ENCODE results near the gene DHRS12. TPM values are rescaled to one million over a fixed set of nuclear protein-coding genes. Genes with fewer than 3 reads are reported as not detected.

DHRS12 gene
- polyA plus RNA-seq (2012; ENCODE audit: low read depth, missing spikeins) = 9.3 TPM

- TF ChIP-seq POU2F2 (IDR thresholded peaks at IDR 0.05; ENCODE audit: low read depth, low read length) = peak; percentile 13; the same call in 1 of the 2 replicates
- TF ChIP-seq POLR2A (IDR thresholded peaks at IDR 0.05; ENCODE audit: low read depth, low read length) = peak; percentile 59
- no peak; the same call in none of the 2 replicates for TF ChIP-seq POLR2AphosphoS5 (IDR thresholded peaks at IDR 0.05; ENCODE audit: low read depth, low read length)
- peak; percentile 24 for TF ChIP-seq TAF1 (IDR thresholded peaks at IDR 0.05; ENCODE audit: low read depth, low read length)
- TF ChIP-seq SPI1 (IDR thresholded peaks at IDR 0.05; ENCODE audit: low read depth, low read length) = 0 out of 2 replicates have a peak, but pooled peaks have one; percentile 15
- TF ChIP-seq PAX5 (IDR thresholded peaks at IDR 0.05; ENCODE audit: insufficient read depth, low read length, severe bottlenecking) = no peak
- FAIRE-seq (peak; percentile 89), DNase-seq (ENCODE audit: insufficient read length, low spot score) (peak; percentile 86)
Observed at GRCh38 chr13:51803422-51804294, at the start of gene DHRS12. DHRS12 (minus strand) TSS chr13:51804163; CDS start chr13:51799659, 4,504 bp downstream.

- FAIRE-seq (peak; percentile 79), DNase-seq (ENCODE audit: insufficient read length, low spot score) (peak; percentile 39)
- TF ChIP-seq SPI1 (IDR thresholded peaks at IDR 0.05; ENCODE audit: low read depth, low read length) (no peak), POLR2A (IDR thresholded peaks at IDR 0.05; ENCODE audit: low read depth, low read length) (no peak), PAX5 (IDR thresholded peaks at IDR 0.05; ENCODE audit: insufficient read depth, low read length, severe bottlenecking) (no peak), TAF1 (IDR thresholded peaks at IDR 0.05; ENCODE audit: low read depth, low read length) (no peak), POLR2AphosphoS5 (IDR thresholded peaks at IDR 0.05; ENCODE audit: low read depth, low read length) (no peak), POU2F2 (IDR thresholded peaks at IDR 0.05; ENCODE audit: low read depth, low read length) (no peak)
Observed at GRCh38 chr13:51849145-51850101, 45.5 kb upstream of the DHRS12 start.

GRCh38 chr13:51848674-51849073 is 44.7 kb upstream of the DHRS12 start:
- DNase-seq (ENCODE audit: insufficient read length, low spot score) = no peak
- TF ChIP-seq POLR2A (IDR thresholded peaks at IDR 0.05; ENCODE audit: low read depth, low read length) (no peak), POU2F2 (IDR thresholded peaks at IDR 0.05; ENCODE audit: low read depth, low read length) (no peak), POLR2AphosphoS5 (IDR thresholded peaks at IDR 0.05; ENCODE audit: low read depth, low read length) (no peak), PAX5 (IDR thresholded peaks at IDR 0.05; ENCODE audit: insufficient read depth, low read length, severe bottlenecking) (no peak), SPI1 (IDR thresholded peaks at IDR 0.05; ENCODE audit: low read depth, low read length) (no peak), TAF1 (IDR thresholded peaks at IDR 0.05; ENCODE audit: low read depth, low read length) (no peak)
- FAIRE-seq = no peak

- TF ChIP-seq POLR2A (IDR thresholded peaks at IDR 0.05; ENCODE audit: low read depth, low read length) = no peak
- TF ChIP-seq SPI1 (IDR thresholded peaks at IDR 0.05; ENCODE audit: low read depth, low read length) = no peak
- TF ChIP-seq TAF1 (IDR thresholded peaks at IDR 0.05; ENCODE audit: low read depth, low read length) = no peak
- no peak for TF ChIP-seq PAX5 (IDR thresholded peaks at IDR 0.05; ENCODE audit: insufficient read depth, low read length, severe bottlenecking)
- TF ChIP-seq POLR2AphosphoS5 (IDR thresholded peaks at IDR 0.05; ENCODE audit: low read depth, low read length) = no peak
- TF ChIP-seq POU2F2 (IDR thresholded peaks at IDR 0.05; ENCODE audit: low read depth, low read length) = no peak
- FAIRE-seq = no peak
- no peak for DNase-seq (ENCODE audit: insufficient read length, low spot score)
Observed at GRCh38 chr13:51846756-51847155, 42.8 kb upstream of the DHRS12 start.

GRCh38 chr13:51845574-51846318 is 41.8 kb upstream of the DHRS12 start:
- DNase-seq (ENCODE audit: insufficient read length, low spot score) (no peak), FAIRE-seq (no peak)
- TF ChIP-seq POU2F2 (IDR thresholded peaks at IDR 0.05; ENCODE audit: low read depth, low read length) (no peak), POLR2AphosphoS5 (IDR thresholded peaks at IDR 0.05; ENCODE audit: low read depth, low read length) (no peak), POLR2A (IDR thresholded peaks at IDR 0.05; ENCODE audit: low read depth, low read length) (no peak), SPI1 (IDR thresholded peaks at IDR 0.05; ENCODE audit: low read depth, low read length) (no peak), TAF1 (IDR thresholded peaks at IDR 0.05; ENCODE audit: low read depth, low read length) (no peak), PAX5 (IDR thresholded peaks at IDR 0.05; ENCODE audit: insufficient read depth, low read length, severe bottlenecking) (no peak)

GRCh38 chr13:51844862-51845573 is 41.1 kb upstream of the DHRS12 start, which contains the start of gene TMEM272:
TMEM272 (minus strand) TSS chr13:51845177; CDS start chr13:51838530, 6,647 bp downstream.
- DNase-seq (ENCODE audit: insufficient read length, low spot score) (peak; percentile 41), FAIRE-seq (peak; percentile 57)
- TF ChIP-seq PAX5 (IDR thresholded peaks at IDR 0.05; ENCODE audit: insufficient read depth, low read length, severe bottlenecking) (no peak), POU2F2 (IDR thresholded peaks at IDR 0.05; ENCODE audit: low read depth, low read length) (no peak), POLR2AphosphoS5 (IDR thresholded peaks at IDR 0.05; ENCODE audit: low read depth, low read length) (no peak), TAF1 (IDR thresholded peaks at IDR 0.05; ENCODE audit: low read depth, low read length) (no peak), SPI1 (IDR thresholded peaks at IDR 0.05; ENCODE audit: low read depth, low read length) (no peak), POLR2A (IDR thresholded peaks at IDR 0.05; ENCODE audit: low read depth, low read length) (no peak)

- no peak for TF ChIP-seq SPI1 (IDR thresholded peaks at IDR 0.05; ENCODE audit: low read depth, low read length)
- no peak for TF ChIP-seq PAX5 (IDR thresholded peaks at IDR 0.05; ENCODE audit: insufficient read depth, low read length, severe bottlenecking)
- TF ChIP-seq POU2F2 (IDR thresholded peaks at IDR 0.05; ENCODE audit: low read depth, low read length) = no peak
- TF ChIP-seq POLR2A (IDR thresholded peaks at IDR 0.05; ENCODE audit: low read depth, low read length) = no peak
- TF ChIP-seq TAF1 (IDR thresholded peaks at IDR 0.05; ENCODE audit: low read depth, low read length) = no peak
- no peak for TF ChIP-seq POLR2AphosphoS5 (IDR thresholded peaks at IDR 0.05; ENCODE audit: low read depth, low read length)
- FAIRE-seq (no peak), DNase-seq (ENCODE audit: insufficient read length, low spot score) (no peak)
Observed at GRCh38 chr13:51843529-51843928, 39.6 kb upstream of the DHRS12 start.
